Stimulated activated CD4-positive, alpha-beta T cell treated with anti-CD3 and anti-CD28 coated beads, Interleukin-12 subunit alpha, Interleukin-12 subunit beta, amount 100 ng/mL, for 24 hours (primary cell): Measurements from ENCODE around the gene EHMT1.

ENCODE experiments used
- DNase-seq, 2 experiments: peaks; one replicate each; pipeline ENCODE4 v3.0.0-alpha.2; 2020; ENCODE audit warnings: low read depth in 2 of 2

Gene EHMT1

DNA sequence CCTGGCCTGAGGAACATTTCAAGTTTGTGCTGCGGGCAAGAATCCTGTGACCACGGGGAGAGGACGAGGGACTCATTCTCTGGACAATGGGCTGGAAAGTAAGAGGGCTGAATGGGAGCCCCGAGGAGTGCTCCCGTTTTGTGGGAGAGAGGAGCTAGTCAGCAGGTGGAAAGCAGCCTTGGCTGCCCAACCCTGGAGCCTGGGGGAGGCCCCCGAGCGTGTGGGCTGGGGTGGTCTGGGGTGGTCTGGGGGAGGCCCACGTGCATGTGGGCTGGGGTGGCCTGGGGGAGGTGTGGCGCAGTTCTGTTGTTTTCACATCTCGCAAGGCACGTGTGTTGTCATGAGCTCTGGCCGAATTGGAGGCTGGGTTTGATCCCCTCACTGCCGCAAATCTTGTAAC, 27.5 kb downstream of the EHMT1 start:
- no peak for DNase-seq

DNA sequence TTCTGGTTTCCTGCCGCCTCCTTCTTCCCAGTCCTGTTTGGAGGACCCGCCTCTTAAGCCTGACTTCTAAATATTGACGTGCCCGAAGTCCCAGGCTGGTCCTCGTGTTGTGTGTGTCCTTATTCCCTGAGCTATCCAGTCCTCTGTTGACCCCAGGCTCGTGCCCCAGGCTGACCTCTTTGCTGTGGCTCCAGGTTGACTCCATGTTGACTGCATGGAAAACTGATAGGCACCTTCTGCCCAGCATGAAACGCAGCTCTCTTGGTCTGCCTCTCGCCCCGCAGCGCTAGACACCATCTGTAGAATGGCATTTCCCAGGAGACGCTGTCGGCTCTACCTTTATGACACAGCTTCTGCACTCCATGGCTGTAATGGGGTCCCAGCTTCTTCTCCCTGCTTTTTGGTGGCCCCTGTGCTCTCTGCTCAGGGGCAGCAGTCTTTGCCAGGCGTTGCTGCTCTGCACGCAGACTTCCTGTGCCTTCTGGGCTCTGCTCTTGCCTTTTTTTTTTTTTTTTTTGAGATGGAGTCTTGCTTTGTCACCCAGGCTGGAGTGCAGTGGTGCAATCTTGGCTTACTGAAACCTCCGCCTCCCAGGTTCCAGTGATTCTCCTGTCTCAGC, 28.4 kb downstream of the EHMT1 start:
- no peak for DNase-seq

DNA sequence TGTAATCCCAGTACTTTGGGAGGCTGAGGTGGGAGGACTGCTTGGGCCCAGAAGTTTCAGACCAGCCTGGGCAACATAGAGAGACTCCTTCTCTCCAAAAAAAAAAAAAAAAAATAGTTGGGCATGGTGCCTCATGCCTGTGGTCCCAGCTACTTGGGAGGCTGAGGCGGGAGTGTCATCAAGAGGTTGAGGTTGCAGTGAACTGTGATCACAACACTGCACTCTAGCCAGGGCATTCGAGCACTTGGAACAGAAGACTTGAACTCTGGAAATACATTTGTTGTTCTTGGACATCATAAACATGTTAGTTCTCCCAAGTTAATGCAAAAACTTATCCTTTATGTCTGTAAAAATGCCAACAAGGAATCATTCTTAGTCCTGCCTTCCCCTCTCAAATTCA, 29.6 kb downstream of the EHMT1 start:
- no peak for DNase-seq

DNA sequence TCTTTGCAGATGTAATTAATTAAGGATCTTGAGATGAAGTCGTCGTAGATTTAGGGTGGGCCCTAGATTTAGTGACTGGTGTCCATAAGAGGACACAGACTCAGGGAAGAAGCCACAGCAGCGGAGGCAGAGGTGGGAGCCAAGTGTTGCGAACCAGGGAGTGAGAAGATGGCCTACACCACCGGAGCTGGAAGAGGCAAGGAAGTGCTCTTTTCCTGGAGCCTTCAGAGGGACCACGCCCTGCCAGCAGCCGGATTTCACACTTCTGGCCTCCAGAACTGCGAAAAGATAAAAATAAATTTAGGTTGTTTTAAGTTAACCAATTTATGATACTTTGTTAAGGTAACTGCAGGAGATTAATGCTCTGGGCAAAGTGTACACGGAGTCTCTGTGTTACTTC, 30.7 kb downstream of the EHMT1 start:
- DNase-seq = no peak

DNA sequence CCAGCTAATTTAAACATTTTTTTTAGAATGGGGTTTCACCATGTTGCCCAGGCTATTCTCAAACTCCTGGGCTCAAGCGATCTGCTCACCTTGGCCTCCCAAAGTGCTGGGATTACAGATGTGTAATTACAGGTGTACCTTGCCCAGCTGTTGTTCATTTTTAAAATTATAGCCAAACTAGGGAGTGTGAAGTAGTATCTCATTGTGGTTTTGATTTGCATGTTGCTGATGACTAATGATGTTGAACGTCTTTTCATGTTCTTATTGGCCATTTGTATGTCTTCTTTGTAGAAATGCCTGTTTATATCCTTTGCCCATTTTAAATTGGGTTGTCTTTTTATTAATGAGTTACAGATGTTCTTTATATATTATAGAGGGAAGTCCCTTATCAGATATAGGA, 31.5 kb downstream of the EHMT1 start:
- no peak for DNase-seq

DNA sequence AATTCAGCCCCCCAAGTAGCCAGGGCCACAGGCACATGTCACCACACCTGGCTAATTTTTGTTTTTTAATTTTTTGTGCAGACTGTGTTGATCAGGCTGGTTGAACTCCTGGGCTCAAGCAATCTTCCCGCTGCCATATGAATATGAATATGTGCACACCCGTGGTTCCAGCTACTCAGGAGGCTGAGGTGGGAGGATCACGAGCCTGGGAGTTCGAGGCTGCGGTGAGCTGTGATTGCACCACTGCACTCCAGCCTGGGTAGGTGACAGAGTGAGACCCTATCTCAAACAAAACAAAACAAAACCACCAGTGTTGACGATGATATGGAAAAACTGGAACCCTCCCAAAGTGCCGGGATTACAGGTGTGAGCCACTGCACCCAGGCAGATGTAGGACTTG, 32.0 kb downstream of the EHMT1 start:
- no peak for DNase-seq

DNA sequence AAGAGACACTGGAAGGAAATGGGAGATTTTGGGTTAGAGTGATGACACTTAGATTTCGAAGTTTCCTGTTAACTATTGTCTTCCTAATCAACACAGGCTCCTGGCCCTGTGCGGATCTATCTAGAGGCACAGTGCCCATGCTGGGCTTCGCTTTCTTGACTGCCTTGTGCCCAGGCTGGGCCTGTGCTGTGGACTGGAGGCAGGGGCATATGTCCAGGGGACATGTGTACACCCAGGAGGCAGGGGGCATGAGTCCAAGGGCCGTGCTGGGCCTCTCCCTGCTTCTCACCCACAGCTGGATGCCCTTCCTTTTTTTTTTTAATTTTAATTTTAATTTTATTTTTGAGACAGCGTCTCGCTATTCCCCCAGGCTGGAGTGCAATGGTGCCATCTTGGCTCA, 37.6 kb downstream of the EHMT1 start:
- no peak for DNase-seq

DNA sequence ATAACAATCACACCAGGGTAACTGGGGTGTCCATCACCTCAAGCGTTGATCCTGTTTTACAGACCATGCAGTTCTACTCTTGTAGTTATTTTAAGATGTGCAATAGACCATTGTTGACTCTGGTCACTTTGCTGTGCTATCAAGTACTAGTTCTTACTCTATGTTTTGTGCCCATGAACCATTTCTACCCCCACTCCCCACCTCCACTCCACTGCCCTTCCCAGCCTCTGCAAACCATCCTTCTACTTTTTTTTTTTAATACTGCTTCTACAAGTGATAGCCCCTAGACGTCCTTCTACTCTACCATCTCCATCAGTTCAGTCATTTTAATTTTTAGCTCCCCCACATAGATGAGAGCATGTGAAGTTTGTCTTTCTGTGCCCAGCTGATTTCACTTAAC, 38.8 kb downstream of the EHMT1 start:
- DNase-seq = no peak

DNA sequence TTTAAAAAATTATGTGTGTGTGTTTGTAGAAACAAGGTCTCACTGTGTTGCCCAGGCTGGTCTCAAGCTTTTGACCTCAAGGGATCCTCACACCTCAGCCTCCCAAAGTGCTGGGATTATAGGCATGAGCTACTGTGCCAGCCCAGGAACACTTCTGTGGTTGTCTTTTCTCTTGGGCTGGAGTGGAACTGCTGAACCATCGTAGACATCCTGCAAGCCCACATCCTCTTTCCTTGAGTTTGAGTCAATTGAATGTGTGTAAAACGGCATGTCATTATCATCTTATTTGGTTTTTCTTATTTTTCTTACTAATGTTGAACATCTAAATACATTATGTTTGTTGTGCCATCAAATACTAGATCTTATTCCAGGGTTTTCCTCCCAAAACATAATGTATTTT, 40.0 kb downstream of the EHMT1 start:
- DNase-seq = no peak

DNA sequence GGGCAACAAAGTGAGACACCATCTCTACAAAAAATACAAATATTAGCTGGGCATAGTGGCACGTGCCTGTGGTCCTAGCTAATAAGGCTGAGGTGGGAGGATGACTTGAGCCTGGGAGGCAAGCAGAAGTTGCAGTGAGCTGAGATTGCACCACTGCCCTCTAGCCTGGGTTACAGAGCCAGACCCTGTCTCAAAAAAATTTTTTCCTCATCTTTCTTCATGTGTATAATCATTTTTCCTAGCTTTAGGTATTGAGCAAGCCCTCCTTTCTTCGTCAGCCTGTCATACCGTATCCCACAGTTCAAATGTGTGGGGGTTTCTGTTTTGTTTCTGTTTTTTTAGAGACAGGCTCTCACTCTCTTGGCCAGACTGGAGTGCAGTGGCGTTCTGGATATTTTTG, 41.3 kb downstream of the EHMT1 start:
- DNase-seq = no peak

DNA sequence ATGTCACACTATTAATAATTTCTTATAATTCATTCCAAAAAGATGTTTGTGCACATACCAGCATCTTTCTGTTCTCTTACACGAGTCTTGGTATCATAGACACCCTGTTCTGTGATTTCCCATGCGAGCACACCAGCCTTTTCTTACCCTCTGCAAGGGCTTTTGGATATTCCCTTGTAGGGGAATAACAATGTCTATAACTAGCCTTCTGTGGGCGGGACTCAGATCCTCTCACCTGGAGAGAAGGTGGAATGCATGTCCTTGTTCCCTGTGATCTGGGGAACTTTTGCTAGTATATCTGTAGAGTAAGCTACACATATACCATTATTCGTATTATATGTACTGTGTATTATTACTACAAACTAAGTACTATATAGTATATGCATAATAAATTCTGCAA, 44.8 kb downstream of the EHMT1 start:
- DNase-seq = no peak

DNA sequence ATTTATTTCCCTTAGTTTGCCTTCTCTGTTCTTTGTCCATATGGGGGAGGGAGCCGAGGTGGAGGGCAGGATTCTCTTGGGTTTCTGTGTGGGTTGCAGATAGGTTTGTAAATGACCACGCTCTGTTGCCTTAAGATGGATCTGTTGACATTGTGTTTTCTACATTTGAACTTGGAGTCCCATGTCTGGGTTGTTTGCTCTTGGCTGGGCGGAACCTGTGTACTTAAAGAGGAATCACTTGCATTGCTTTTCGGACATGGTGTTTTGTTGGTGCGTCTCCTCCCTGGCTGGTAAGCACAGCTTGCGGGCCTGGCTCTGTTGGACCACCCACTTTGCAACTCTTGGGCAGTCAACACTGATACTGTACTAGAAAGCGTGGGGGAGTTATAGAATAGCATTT, 45.9 kb downstream of the EHMT1 start:
- DNase-seq = no peak

DNA sequence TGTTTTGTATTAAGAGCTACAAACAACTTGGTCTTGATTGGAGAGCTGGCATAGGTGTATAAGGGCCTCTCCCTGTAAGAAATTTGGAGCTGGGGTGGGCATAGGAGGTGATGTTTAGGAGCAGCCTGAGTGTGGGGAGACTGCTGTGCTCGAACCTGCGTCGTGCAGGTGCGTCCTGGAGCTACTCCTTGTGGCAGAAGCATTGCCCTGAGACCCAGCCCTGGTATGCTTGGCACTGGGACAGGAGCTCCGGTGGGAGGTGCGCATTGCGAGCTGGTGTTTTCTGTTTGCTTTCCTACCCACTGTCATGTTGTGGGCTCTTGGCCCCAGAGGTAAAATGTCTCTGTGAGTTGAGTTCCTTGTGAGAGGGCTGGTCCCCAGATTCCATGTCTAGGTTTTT, 46.4 kb downstream of the EHMT1 start:
- no peak for DNase-seq

DNA sequence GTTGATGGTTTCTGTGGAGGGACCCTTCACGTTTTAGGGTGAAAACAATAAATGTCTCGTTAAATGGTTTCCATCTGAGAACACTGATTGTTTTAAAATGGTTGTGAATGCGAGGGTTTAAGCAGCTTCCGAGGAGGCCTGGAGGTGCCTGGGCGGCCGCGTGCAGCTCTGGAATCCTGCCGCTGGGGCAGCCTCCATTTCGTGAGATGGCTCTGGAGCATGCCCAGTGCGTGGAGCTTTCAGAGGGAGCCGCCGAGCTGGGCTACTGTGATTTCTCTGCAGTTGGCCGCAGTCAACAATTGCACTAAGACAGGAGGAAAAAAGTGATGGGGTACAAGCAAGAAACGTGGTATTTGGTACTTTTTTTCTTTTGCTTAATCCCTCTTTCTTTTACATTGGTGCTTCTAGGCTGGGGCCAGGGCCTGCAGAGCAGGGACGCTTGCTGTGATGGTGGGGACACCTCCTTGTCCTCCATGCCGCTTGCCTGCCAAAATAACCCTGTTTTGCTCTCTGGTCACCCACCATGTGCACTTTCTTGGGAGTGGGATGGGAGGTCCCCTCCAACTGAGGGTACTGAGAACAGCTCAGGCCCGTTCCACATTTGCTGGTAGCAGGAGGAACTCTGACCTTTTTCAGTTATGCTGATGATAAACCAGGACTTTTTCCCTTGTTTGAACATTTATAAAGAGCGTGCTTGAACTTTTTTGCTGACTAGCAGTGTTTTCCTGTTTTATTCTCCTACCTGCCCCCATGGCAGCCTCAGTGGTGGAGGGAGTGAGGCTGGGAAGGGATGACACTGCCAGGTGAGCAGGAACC, 47.1 kb downstream of the EHMT1 start:
- no peak for DNase-seq

DNA sequence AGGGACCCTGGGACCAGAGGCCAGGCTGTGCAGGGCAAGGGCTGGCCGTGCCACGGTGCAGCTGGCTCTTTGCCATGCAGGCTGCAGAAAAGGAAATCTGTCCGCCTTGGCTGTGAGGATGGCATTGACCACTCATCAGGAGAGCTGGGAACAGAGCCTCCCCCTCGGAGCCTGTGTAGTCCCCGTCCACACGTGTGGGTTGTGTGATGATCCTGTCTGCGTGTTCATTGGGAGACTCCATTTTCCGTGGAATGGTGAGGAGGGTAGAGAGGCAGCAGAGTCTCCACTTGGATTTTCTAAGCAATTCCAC, 47.7 kb downstream of the EHMT1 start:
- DNase-seq = no peak

DNA sequence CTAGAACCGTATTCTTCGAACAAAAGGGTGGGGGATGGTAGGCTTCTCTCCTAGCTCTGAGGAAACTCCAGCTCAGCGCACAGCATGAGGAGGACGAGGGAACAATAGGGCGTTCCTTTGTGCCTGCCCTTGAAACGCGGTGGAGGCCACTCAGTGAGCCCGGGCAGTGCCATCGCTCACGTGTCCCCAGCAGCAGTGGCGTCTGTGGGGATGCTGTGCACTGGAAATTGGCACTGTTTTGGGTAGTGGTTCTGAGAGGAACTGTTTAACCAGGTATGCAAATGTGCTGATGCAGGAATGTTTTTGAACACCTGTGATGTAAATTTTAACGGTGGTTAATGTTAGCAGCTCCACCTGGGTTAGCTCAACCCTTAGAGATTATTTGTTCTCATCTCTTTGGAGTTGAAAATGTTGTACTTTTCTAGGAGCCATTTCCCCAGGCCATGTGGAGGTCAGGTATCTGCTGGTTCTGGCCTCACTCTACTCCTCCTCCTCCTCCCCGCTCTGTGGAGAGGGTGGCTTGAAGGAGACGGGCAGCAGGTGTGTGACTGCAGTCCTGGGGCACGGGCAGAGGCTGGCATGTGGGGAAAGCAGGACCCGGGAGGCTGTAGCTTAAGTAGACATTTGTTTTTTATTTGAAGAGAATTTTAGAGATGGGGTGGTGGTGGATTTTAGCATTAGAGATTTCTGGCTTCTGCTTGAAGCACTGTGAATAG, 48.3 kb downstream of the EHMT1 start:
- DNase-seq = no peak

DNA sequence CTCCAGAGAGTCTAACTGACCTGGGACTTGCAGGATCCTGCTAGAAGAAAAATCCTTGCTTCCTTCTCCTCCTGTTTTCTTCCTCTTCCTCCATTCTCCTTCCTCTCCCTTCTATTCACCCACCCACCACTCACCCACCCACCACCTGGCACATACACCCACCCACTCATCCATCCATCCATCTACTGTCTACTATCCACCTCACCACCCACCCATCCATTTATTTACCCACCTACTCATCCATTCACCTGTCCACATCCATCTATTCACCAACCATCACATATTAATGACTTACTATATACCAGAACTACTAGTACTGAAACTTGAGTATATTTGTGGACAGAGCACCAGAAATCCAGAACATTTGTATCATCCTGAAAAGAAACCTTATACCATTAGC, 49.4 kb downstream of the EHMT1 start:
- DNase-seq = no peak

DNA sequence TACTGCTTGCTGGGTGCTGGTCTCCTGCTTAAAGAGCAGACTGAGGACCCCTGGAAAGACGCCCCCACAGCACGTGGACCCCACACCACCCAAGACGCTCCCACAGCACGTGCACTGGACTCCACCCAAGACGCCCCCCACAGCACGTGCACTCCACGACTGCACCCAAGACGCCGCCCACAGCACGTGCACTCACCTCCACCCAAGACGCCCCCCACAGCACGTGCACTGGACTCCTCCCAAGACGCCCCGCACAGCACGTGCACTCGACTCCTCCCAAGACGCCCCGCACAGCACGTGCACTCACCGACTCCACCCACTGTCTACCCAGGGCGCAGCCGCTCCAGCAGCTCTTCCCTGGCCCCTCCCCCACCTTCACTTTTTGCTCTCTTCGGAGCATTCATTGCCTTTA, 50.5 kb downstream of the EHMT1 start:
- no peak for DNase-seq

DNA sequence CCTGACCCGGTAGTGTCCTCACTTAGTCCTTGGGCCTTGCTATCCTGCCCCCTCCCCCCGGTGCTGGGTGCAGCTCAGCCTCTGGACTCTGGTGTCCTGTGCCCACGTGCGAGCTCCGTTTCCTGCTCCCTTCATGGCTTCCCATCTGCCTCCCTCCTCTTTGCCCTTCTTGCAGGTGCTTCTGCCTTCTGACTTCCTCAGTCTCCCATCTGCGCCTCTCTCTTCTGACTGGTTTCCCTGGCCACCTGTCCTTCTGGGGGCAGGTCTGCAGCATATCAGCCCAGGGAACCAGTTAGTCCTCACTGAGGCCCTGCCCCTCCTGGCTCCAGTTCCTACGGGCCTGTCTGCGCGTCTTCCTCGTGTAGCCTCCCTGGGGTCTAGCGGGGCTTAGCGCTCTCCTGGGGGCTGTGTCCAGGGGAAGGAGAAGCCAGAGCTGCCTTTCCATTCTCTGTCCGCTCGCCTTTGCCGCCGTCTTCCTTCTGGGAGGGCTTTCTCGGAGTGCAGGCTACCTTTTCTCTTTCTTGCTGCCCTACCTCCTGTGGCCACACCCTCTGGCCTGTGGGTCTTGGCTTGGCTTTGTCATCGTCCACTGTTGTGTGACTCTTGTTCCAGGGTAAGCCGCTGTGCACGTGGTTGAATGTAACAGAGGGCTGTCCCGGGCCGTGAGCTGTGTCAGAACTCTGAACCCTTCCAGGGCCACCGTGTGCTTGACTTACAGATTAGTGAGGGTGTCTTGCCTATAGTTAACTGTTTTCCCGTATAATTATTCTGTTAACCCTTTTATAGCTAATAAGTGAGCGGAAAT, 51.8 kb downstream of the EHMT1 start:
- DNase-seq = no peak

DNA sequence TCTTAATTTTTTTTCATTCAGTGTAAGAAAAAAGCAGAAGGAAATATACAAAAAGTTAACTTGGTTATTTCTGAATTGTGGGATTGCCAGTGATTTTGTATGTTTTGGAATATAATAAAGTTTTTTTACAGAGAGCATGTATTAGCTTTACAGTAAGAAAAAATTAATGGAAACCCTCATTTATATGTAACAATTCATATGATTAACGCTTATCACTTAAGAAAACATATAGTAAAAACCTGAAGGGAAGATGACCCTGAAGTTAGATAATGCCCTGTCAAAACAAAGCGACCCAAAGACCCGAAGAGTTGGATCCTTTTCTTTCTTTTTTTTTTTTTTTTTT, 52.4 kb downstream of the EHMT1 start:
- no peak for DNase-seq

DNA sequence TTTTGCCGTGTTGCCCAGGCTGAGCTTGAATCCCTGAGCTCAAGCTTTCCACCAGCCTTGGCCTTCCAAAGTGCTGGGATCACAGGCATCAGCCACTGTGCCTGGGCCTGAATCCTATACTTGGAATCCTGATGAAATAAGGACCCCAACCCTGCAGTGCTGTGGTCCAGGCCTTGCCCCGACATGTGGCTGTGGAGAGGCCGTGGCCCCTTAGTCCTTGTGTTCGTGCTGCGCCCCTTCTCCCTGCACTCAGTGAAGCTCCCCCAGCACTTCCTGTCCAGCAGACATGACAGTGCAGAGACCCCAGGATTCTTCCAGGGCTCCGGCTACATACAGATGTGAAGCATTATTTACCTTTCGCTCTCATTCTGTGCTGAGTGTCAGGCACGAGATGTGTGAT, 52.9 kb downstream of the EHMT1 start:
- no peak for DNase-seq
